ENCODE measurements around the gene ABCB11. TPM values are rescaled to one million over a fixed set of nuclear protein-coding genes. Genes with fewer than 3 reads are reported as not detected.

ABCB11 gene
- total and polyA plus RNA-seq, 9 of the 15 experiments (the other 6 are each of a cell fraction or from before 2014, with no cell fraction given): 0.04 to 0.51 (median 0.10) TPM; not detected in 1

GRCh38 chr2:168941297-168941696 lies 89.8 kb downstream of the ABCB11 start (continued):
- no peak for TF ChIP-seq ZNF518B (CRISPR knock-in tag; IDR thresholded peaks at IDR 0.05)
- TF ChIP-seq RBM39 (optimal IDR thresholded peaks at IDR 0.05; ENCODE audit: low read depth, low read length): no peak
- TF ChIP-seq POLR2A (conservative IDR thresholded peaks at IDR 0.05): no peak
- no peak for TF ChIP-seq EZH2 (IDR thresholded peaks at IDR 0.05; ENCODE audit: borderline replicate concordance, low read depth, low read length)
- no peak for TF ChIP-seq ZBTB43 (CRISPR knock-in tag; IDR thresholded peaks at IDR 0.05)
- no peak for TF ChIP-seq KLF6 (CRISPR knock-in tag; IDR thresholded peaks at IDR 0.05; ENCODE audit: borderline replicate concordance)
- TF ChIP-seq HNRNPL (IDR thresholded peaks at IDR 0.05; ENCODE audit: low read depth, low read length): no peak
- TF ChIP-seq ZNF444 (CRISPR knock-in tag; IDR thresholded peaks at IDR 0.05): no peak
- TF ChIP-seq POU5F1 (IDR thresholded peaks at IDR 0.05; ENCODE audit: borderline replicate concordance, low read depth, low read length, partially characterized antibody): no peak
- no peak for TF ChIP-seq SNAPC5 (CRISPR knock-in tag; IDR thresholded peaks at IDR 0.05)
- no peak for TF ChIP-seq ZFX (CRISPR knock-in tag; IDR thresholded peaks at IDR 0.05)
- TF ChIP-seq ARID4B (CRISPR knock-in tag; IDR thresholded peaks at IDR 0.05): no peak
- TF ChIP-seq NCOA6 (IDR thresholded peaks at IDR 0.05): no peak
- TF ChIP-seq SRSF7 (optimal IDR thresholded peaks at IDR 0.05; ENCODE audit: low read depth, low read length): no peak
- no peak for TF ChIP-seq ZBED1 (IDR thresholded peaks at IDR 0.05)
- no peak for TF ChIP-seq TBP (optimal IDR thresholded peaks at IDR 0.05; ENCODE audit: low read depth, low read length)
- TF ChIP-seq PTBP1 (IDR thresholded peaks at IDR 0.05; ENCODE audit: low read depth, low read length): no peak
- no peak for TF ChIP-seq ZFP1 (CRISPR knock-in tag; IDR thresholded peaks at IDR 0.05)
- no peak for TF ChIP-seq FUS (optimal IDR thresholded peaks at IDR 0.05; ENCODE audit: low read depth, low read length)
- TF ChIP-seq ARID3A (IDR thresholded peaks at IDR 0.05; ENCODE audit: borderline replicate concordance, low read depth, low read length): no peak
